SK-N-MC (cell line): Measurements from ENCODE around the gene ABCB7.

Experiments
- EZH2 ChIP-seq: fragments of 200-600 bp; sonication (generic); IDR thresholded peaks from one replicate; pipeline ENCODE4 v1.6.1; 2017; ENCODE audit warnings: antibody characterized with exemption
- POLR2AphosphoS5 ChIP-seq: IDR thresholded peaks from 2 replicates; pipeline ENCODE4 v1.6.1; 2012; ENCODE audit warnings: mild to moderate bottlenecking, low read depth, low read length, borderline replicate concordance

DNA sequence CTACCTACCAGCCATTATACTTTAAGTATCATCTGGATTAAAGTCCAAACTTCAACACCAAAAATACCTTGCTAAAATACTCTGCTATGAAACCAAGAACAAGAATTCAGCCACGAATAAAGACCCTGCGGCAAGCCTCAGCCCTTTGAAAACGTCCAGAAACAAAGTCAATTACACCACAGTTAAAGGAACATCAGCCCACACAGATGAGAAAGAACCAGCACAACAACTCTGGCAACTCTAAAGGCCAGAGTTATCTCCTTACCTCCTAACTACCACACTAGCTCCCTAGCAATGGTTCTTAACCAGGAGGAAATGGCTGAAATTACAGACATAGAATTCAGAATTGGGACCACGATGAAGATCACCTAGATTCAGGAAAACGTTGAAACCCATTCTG is 23.4 kb downstream of the ABCB7 start:
- TF ChIP-seq EZH2 = no peak
- no peak for TF ChIP-seq POLR2AphosphoS5
